Tibial nerve (tissue), 4 donors: ENCODE data around the gene SRPK3. TPM values are rescaled to one million over a fixed set of nuclear protein-coding genes. Genes with fewer than 3 reads are reported as not detected.

Source experiments
- DNase-seq, 2 donors: peaks; one replicate each; pipeline ENCODE4 v3.0.0-alpha.2; 2019; ENCODE audit warnings: low spot score in 2 of 2
- H3K27ac ChIP-seq, 4 donors: fragments of 200-600 bp; sonication (generic) in 3 of 4; one replicate each; pipeline ENCODE4 v1.5.1; 2017 to 2019; ENCODE audit warnings: mild to moderate bottlenecking in 1 of 4
- H3K27me3 ChIP-seq, 2 donors: fragments of 200-600 bp; sonication (generic) in 1 of 2; one replicate each; pipeline versions ENCODE4 v1.5.1 to v1.6.0; 2017 to 2019
- H3K36me3 ChIP-seq, 3 donors: fragments of 200-600 bp; sonication (generic); one replicate each; pipeline ENCODE4 v1.5.1; 2018 to 2019
- H3K4me1 ChIP-seq, 4 donors: fragments of 200-600 bp; sonication (generic) in 3 of 4; one replicate each; pipeline ENCODE4 v1.5.1; 2017 to 2019
- H3K4me3 ChIP-seq, 4 donors: fragments of 200-600 bp; sonication (generic) in 3 of 4; one replicate each; pipeline ENCODE4 v1.5.1; 2017 to 2019; ENCODE audit warnings: mild to moderate bottlenecking in 1 of 4, moderate library complexity in 1 of 4
- H3K9me3 ChIP-seq, 4 donors: fragments of 200-600 bp; sonication (generic) in 3 of 4; one replicate each; pipeline ENCODE4 v1.5.1; 2017 to 2019
- EP300 ChIP-seq, 2 donors: sonication (generic); formaldehyde crosslinking; IDR thresholded peaks; one replicate each; pipeline ENCODE4 v1.6.1; 2017; ENCODE audit warnings: antibody characterized with exemption in 2 of 2, mild to moderate bottlenecking in 1 of 2
- POLR2A ChIP-seq, 2 donors: fragments of 450-650 bp; IDR thresholded peaks; one replicate each; pipeline ENCODE4 v1.6.1; 2017; ENCODE audit warnings: antibody characterized with exemption in 2 of 2, mild to moderate bottlenecking in 2 of 2, moderate library complexity in 2 of 2
- WGBS, 2 donors: methylation state at CpG; one replicate each; pipeline ENCODE4 v1.1.5; 2018; 5-methylcytosine and 5-hydroxymethylcytosine counted together
- total RNA-seq, 4 donors: library from RNA; depleted of rRNA; stranded (reverse); fragments of >200 nt; gene quantifications; one replicate each; pipeline ENCODE4 v1.1.0, GENCODE V29; 2016
- TF ChIP-seq, protein P1 (sequence below), 5 experiments: fragments of 200-600 bp in 3 of 5; fragments of 450-650 bp in 2 of 5; sonication (generic) in 3 of 5; IDR thresholded peaks; one replicate each; pipeline ENCODE4 v1.5.1; 2016 to 2019; ENCODE audit warnings: antibody characterized with exemption in 5 of 5, mild to moderate bottlenecking in 3 of 5, moderate library complexity in 2 of 5

Gene SRPK3
- total RNA-seq, 4 donors from 2014 or later: 0.87 to 5.1 (median 1.4) TPM

DNA sequence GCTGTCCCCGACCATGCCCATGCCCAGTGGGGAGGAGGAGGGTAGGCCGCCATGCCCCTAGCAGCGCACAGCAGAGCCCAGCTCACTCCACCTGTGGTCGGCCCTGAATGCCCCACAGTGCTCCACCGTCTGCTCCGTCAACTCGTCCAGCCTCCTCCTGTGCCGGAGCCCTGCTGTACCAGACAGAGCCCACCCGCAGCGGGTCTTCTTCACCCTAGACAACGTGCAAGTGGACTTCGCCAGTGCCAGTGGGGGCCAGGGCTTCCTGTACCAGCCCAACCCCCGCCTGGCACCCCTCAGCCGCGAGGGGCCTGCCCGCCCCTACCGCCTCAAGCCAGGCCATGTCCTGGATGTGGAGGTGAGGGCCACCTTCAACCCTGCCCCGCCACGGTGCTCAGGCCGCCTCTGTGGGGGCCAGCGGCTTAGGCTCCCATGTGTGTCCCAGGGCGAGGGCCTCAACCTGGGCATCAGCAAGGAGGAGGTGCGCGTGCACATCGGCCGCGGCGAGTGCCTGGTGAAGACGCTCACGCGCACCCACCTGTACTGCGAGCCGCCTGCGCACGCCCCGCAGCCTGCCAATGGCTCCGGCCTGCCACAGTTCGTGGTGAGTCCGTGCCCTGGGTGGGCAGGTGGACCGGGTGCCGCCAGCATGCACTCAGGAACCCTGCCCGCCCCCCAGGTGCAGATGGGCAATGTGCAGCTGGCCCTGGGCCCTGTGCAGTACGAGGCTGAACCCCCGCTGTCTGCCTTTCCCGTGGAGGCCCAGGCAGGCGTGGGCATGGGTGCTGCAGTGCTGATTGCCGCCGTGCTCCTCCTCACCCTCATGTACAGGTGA, 6.9 kb upstream of the SRPK3 start:
- Histone ChIP-seq H3K36me3 (peaks cover 0 to 20% (median 0%) of the 10 kb centered on the region in 3 donors), H3K27me3 (peaks cover 0 to 4% of the 10 kb centered on the region in 2 donors), H3K9me3 (no peaks in the 10 kb centered on the region), H3K27ac (peak overlapping the region in 1 of 4 donors; percentile 82), H3K4me3 (no peak overlapping the region), H3K4me1 (peaks cover 0 to 11% (median 3%) of the 10 kb centered on the region in 4 donors)
- TF ChIP-seq POLR2A (IDR thresholded peaks at IDR 0.05): no peak
- no peak for TF ChIP-seq EP300 (IDR thresholded peaks at IDR 0.05)
- TF ChIP-seq, protein P1, sequence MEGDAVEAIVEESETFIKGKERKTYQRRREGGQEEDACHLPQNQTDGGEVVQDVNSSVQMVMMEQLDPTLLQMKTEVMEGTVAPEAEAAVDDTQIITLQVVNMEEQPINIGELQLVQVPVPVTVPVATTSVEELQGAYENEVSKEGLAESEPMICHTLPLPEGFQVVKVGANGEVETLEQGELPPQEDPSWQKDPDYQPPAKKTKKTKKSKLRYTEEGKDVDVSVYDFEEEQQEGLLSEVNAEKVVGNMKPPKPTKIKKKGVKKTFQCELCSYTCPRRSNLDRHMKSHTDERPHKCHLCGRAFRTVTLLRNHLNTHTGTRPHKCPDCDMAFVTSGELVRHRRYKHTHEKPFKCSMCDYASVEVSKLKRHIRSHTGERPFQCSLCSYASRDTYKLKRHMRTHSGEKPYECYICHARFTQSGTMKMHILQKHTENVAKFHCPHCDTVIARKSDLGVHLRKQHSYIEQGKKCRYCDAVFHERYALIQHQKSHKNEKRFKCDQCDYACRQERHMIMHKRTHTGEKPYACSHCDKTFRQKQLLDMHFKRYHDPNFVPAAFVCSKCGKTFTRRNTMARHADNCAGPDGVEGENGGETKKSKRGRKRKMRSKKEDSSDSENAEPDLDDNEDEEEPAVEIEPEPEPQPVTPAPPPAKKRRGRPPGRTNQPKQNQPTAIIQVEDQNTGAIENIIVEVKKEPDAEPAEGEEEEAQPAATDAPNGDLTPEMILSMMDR (IDR thresholded peaks at IDR 0.05): no peak
- 86 to 95% methylated on average over 13 to 34 of the region's 48 CpGs for WGBS, 2 donors
- no peak for DNase-seq

GRCh38 chrX:153774576-153775292, 6.1 kb upstream of the SRPK3 start:
- WGBS, 2 donors: 87 to 94% methylated on average over 8 to 34 of the region's 37 CpGs
- DNase-seq: no peak
- TF ChIP-seq EP300 (IDR thresholded peaks at IDR 0.05) (no peak), POLR2A (IDR thresholded peaks at IDR 0.05) (no peak)
- TF ChIP-seq, protein P1 (IDR thresholded peaks at IDR 0.05): no peak
- Histone ChIP-seq H3K27me3 (peaks cover 0 to 4% of the 10 kb centered on the region in 2 donors), H3K4me3 (no peak overlapping the region), H3K4me1 (peaks cover 0 to 10% (median 1%) of the 10 kb centered on the region in 4 donors), H3K36me3 (peaks cover 0 to 20% (median 0%) of the 10 kb centered on the region in 3 donors), H3K9me3 (no peaks in the 10 kb centered on the region), H3K27ac (no peak overlapping the region)

- no peak for DNase-seq
- Histone ChIP-seq H3K27ac (no peak overlapping the region), H3K4me3 (no peak overlapping the region), H3K9me3 (no peaks in the 10 kb centered on the region), H3K36me3 (peaks cover 0 to 20% (median 0%) of the 10 kb centered on the region in 3 donors), H3K4me1 (peaks cover 0 to 15% (median 4%) of the 10 kb centered on the region in 4 donors), H3K27me3 (peaks cover 0 to 4% of the 10 kb centered on the region in 2 donors)
- WGBS, 2 donors: 93% methylated on average over 29 to 34 of the region's 42 CpGs
- TF ChIP-seq POLR2A (IDR thresholded peaks at IDR 0.05) (no peak), EP300 (IDR thresholded peaks at IDR 0.05) (no peak)
- TF ChIP-seq, protein P1 (IDR thresholded peaks at IDR 0.05): no peak
Measured at GRCh38 chrX:153775293-153776119, 5.3 kb upstream of the SRPK3 start.

- H3K36me3 ChIP-seq: peaks cover 0 to 20% (median 0%) of the 10 kb centered on the region in 3 donors
- peaks cover 0 to 22% (median 10%) of the 10 kb centered on the region in 4 donors for H3K4me1 ChIP-seq
- no peak overlapping the region for H3K4me3 ChIP-seq
- WGBS, 2 donors: 100% methylated on average over 1 of the region's 20 CpGs; no CpG with 5 or more reads in 1 of the 2 donors
- peaks cover 0 to 4% of the 10 kb centered on the region in 2 donors for H3K27me3 ChIP-seq
- H3K27ac ChIP-seq: no peak overlapping the region
- TF ChIP-seq, protein P1 (IDR thresholded peaks at IDR 0.05): no peak
- TF ChIP-seq POLR2A (IDR thresholded peaks at IDR 0.05): no peak
- no peak for TF ChIP-seq EP300 (IDR thresholded peaks at IDR 0.05)
- no peak for DNase-seq
- no peaks in the 10 kb centered on the region for H3K9me3 ChIP-seq
Measured at GRCh38 chrX:153776120-153776599, 4.7 kb upstream of the SRPK3 start.
